ENCODE results near the gene UBE2QL1.

- no peak for TF ChIP-seq POLR2AphosphoS5 (IDR thresholded peaks at IDR 0.05)
- no peak for TF ChIP-seq CTCF (IDR thresholded peaks at IDR 0.05)
- no peak for TF ChIP-seq EP300 (IDR thresholded peaks at IDR 0.05)
Observed at GRCh38 chr5:6496207-6496584, 47.5 kb downstream of the UBE2QL1 start.

All from gastroesophageal sphincter (tissue), 3 donors.